Central memory CD8-positive, alpha-beta T cell (primary cell): ENCODE data around the gene ACSL3.

Experiments
- ATAC-seq: fragments of 150-1000 bp; cut with Tn5 transposase; replicated peaks from 2 replicates; pipeline ENCODE4 v1.10.0; 2022; ENCODE audit warnings: mild to moderate bottlenecking, moderate FRiP score, moderate number of reproducible peaks; ENCODE audit not compliant: poor library complexity, severe bottlenecking; ENCODE audit errors: extremely low read depth
- DNase-seq, 2 donors: peaks; one replicate each; pipeline ENCODE4 v3.0.0; 2021; ENCODE audit warnings: low spot score in 2 of 2
- H3K27ac Mint-ChIP-seq: one replicate; pipeline ENCODE4 v1.8.0; 2022; ENCODE audit warnings: low read depth, mild to moderate bottlenecking, moderate library complexity, mixed read lengths
- H3K27me3 Mint-ChIP-seq: one replicate; pipeline ENCODE4 v1.8.0; 2022; ENCODE audit warnings: mixed read lengths
- H3K36me3 Mint-ChIP-seq: one replicate; pipeline ENCODE4 v1.8.0; 2022; ENCODE audit warnings: mild to moderate bottlenecking, moderate library complexity, mixed read lengths; ENCODE audit not compliant: insufficient read depth
- H3K4me1 Mint-ChIP-seq: one replicate; pipeline ENCODE4 v1.8.0; 2022; ENCODE audit warnings: mixed read lengths
- H3K4me3 Mint-ChIP-seq: one replicate; pipeline ENCODE4 v1.8.0; 2022; ENCODE audit warnings: mild to moderate bottlenecking, moderate library complexity, mixed read lengths
- H3K9me3 Mint-ChIP-seq: one replicate; pipeline ENCODE4 v1.8.0; 2022; ENCODE audit warnings: mixed read lengths

Gene ACSL3

DNA sequence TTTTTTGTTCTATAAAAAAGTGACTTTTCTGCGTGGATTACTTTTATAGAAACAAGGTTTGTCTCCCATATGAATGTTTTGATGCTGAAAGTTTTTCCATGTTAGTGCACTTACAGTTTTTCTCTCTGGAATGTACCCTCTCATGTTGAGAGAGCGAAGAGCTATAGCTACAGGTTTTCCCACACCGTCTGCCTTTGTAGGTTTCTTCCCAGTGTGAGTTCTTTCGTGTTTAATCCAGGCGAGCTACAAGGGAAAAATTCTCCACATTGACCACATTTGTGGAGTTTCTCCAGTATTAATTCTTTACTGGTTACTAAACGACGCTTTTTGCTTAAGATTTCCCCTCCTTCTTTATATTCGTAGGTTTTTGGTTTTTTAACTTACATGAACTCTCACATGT lies 85.1 kb downstream of the ACSL3 start:
- no peak for DNase-seq
- no peak for ATAC-seq
- Mint-ChIP-seq H3K9me3 (no peaks in the 10 kb centered on the region), H3K27ac (no peak overlapping the region), H3K4me1 (no peaks in the 10 kb centered on the region), H3K36me3 (peaks cover 12% of the 10 kb centered on the region), H3K4me3 (no peak overlapping the region), H3K27me3 (no peaks in the 10 kb centered on the region)

GRCh38 chr2:222946700-222947287 lies 86.0 kb downstream of the ACSL3 start:
- DNase-seq (no peak), ATAC-seq (no peak)
- Mint-ChIP-seq H3K9me3 (no peaks in the 10 kb centered on the region), H3K27ac (no peak overlapping the region), H3K4me1 (no peaks in the 10 kb centered on the region), H3K36me3 (peaks cover 5% of the 10 kb centered on the region), H3K4me3 (no peak overlapping the region), H3K27me3 (no peaks in the 10 kb centered on the region)

DNA sequence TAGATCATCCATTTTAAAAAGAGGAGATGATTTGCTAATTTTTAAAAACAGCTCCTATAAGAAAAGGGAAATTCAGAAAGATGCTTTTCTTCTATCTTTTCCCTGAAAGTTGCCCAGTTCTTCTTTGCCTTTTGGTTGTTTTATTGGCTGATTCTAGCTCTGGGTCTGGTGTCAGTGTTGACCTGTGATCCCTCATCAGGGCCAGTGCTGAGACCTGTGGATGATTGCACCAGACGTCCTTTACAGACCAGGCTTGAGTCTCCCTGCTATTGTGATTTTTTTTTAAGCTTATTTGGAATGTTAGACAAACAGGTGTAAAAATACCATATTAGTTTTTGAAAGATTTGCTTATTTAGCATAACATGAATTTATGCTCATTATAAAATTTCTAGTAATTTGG lies 88.2 kb downstream of the ACSL3 start:
- Mint-ChIP-seq H3K9me3 (no peaks in the 10 kb centered on the region), H3K36me3 (peaks cover 4% of the 10 kb centered on the region), H3K27me3 (peaks cover 11% of the 10 kb centered on the region), H3K4me1 (no peaks in the 10 kb centered on the region), H3K4me3 (no peak overlapping the region), H3K27ac (no peak overlapping the region)
- ATAC-seq (no peak), DNase-seq (no peak)

- H3K4me3 Mint-ChIP-seq: no peak overlapping the region
These were observed 89.0 kb downstream of the ACSL3 start for GRCh38 chr2:222949690-222950323.

GRCh38 chr2:222950638-222951285 lies 89.9 kb downstream of the ACSL3 start:
- no peak for DNase-seq

More at GRCh38 chr2:222949690-222950323, 89.0 kb downstream of the ACSL3 start:
- Mint-ChIP-seq H3K9me3 (no peaks in the 10 kb centered on the region), H3K4me1 (no peaks in the 10 kb centered on the region), H3K27ac (no peak overlapping the region), H3K27me3 (peaks cover 19% of the 10 kb centered on the region), H3K36me3 (peaks cover 3% of the 10 kb centered on the region)
- DNase-seq (no peak), ATAC-seq (no peak)

GRCh38 chr2:222952204-222952603 lies 91.4 kb downstream of the ACSL3 start:
- Mint-ChIP-seq H3K27ac (no peak overlapping the region), H3K9me3 (no peaks in the 10 kb centered on the region), H3K36me3 (peaks cover 2% of the 10 kb centered on the region), H3K27me3 (peaks cover 20% of the 10 kb centered on the region), H3K4me3 (no peak overlapping the region), H3K4me1 (no peaks in the 10 kb centered on the region)
- ATAC-seq (no peak), DNase-seq (no peak)

More at GRCh38 chr2:222950638-222951285, 89.9 kb downstream of the ACSL3 start:
- no peak for ATAC-seq
- Mint-ChIP-seq H3K4me3 (no peak overlapping the region), H3K27me3 (peaks cover 20% of the 10 kb centered on the region), H3K36me3 (peaks cover 2% of the 10 kb centered on the region), H3K27ac (no peak overlapping the region), H3K9me3 (no peaks in the 10 kb centered on the region), H3K4me1 (no peaks in the 10 kb centered on the region)

GRCh38 chr2:222955008-222955407 lies 94.2 kb downstream of the ACSL3 start:
- Mint-ChIP-seq H3K4me3 (no peak overlapping the region), H3K9me3 (no peaks in the 10 kb centered on the region), H3K27ac (no peak overlapping the region), H3K4me1 (no peaks in the 10 kb centered on the region), H3K36me3 (no peaks in the 10 kb centered on the region), H3K27me3 (peaks cover 35% of the 10 kb centered on the region)
- ATAC-seq (no peak), DNase-seq (no peak)

DNA sequence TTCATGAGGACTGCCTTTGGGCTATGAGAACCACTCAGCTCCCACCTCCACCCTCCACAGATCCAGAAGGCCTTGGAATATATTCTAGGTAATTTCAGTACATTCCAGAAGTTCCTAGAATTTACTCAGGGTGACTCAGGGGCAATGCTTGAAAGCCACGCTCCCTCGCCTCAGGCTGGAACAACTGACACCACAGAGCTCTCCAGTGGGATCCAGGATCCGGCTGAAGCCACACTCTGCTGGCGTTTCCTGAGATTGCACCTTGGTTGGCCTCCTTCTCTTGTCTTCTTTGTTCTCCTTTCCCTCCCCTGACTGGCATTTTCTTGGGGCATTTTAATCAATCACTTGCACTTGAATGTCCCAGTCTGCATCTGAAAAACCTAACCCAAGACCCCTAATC lies 98.5 kb downstream of the ACSL3 start:
- H3K4me1 Mint-ChIP-seq: no peaks in the 10 kb centered on the region
- H3K9me3 Mint-ChIP-seq: no peaks in the 10 kb centered on the region
- DNase-seq: no peak

DNA sequence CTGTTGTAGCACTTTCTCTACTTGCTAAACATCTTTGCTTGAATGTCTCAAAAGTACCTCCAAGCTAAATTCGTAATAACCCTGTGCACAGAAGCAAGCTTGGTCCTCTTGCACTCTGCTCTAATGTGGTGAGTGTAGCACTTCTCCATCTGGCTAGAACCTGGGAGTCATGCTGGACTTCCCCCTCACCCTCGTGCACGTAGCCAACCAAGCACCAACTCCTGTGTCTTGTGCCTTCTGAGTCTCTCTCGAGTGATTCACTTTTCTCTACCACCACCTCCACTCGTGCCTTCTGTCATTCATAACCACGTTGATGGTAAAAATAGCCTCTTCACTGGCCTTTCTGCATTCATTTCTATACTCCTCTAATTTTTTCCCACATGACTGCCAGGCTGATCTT lies 99.3 kb downstream of the ACSL3 start:
- Mint-ChIP-seq H3K27ac (no peak overlapping the region), H3K9me3 (no peaks in the 10 kb centered on the region), H3K4me1 (no peaks in the 10 kb centered on the region), H3K36me3 (no peaks in the 10 kb centered on the region), H3K4me3 (no peak overlapping the region), H3K27me3 (peaks cover 46% of the 10 kb centered on the region)
- ATAC-seq (no peak), DNase-seq (no peak)

More for the DNA sequence above, 98.5 kb downstream of the ACSL3 start:
- no peak overlapping the region for H3K27ac Mint-ChIP-seq
- H3K4me3 Mint-ChIP-seq: no peak overlapping the region
- ATAC-seq: no peak
- H3K27me3 Mint-ChIP-seq: peaks cover 52% of the 10 kb centered on the region
- no peaks in the 10 kb centered on the region for H3K36me3 Mint-ChIP-seq

GRCh38 chr2:222963641-222964040 lies 102.8 kb downstream of the ACSL3 start:
- peaks cover 55% of the 10 kb centered on the region for H3K27me3 Mint-ChIP-seq
- DNase-seq (no peak), ATAC-seq (no peak)
- no peak overlapping the region for H3K27ac Mint-ChIP-seq
- no peaks in the 10 kb centered on the region for H3K4me1 Mint-ChIP-seq
- H3K4me3 Mint-ChIP-seq: no peak overlapping the region
- no peaks in the 10 kb centered on the region for H3K36me3 Mint-ChIP-seq
- H3K9me3 Mint-ChIP-seq: no peaks in the 10 kb centered on the region

DNA sequence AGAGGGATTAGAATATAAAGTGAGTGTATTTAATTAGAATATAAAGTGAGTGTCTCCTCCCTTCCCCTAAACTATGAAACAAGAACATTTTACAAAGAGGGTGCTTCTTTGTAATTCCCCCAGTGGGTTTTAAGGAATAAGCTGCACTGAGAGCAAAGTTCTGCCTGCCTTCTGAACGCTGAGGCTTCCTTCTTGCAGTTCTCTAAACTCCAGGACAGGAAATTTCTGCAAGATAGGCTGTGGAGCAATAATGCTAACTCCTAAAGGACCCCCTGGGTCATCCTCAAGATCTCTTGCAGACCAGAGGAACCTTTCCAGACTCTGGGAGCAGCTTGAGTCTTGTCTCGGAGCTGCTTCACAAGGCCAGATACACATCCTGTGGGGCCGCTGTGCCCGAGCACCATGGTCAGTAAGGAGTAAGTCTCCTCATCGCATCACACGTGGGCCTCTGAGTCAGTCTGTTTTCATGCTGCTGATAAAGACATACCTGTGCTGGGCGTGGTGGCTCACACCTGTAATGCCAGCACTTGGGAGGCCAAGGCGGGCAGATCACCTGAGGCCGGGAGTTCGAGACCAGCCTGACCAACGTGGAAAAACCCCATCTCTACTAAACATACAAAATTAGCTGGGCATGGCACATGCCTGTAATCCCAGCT lies 103.7 kb downstream of the ACSL3 start:
- ATAC-seq (no peak), DNase-seq (no peak)
- no peaks in the 10 kb centered on the region for H3K9me3 Mint-ChIP-seq
- H3K36me3 Mint-ChIP-seq: no peaks in the 10 kb centered on the region
- no peaks in the 10 kb centered on the region for H3K4me1 Mint-ChIP-seq
- peaks cover 46% of the 10 kb centered on the region for H3K27me3 Mint-ChIP-seq
- H3K4me3 Mint-ChIP-seq: no peak overlapping the region
- no peak overlapping the region for H3K27ac Mint-ChIP-seq

- Mint-ChIP-seq H3K36me3 (no peaks in the 10 kb centered on the region), H3K9me3 (no peaks in the 10 kb centered on the region), H3K27ac (no peak overlapping the region), H3K27me3 (peaks cover 36% of the 10 kb centered on the region), H3K4me3 (no peak overlapping the region), H3K4me1 (no peaks in the 10 kb centered on the region)
- ATAC-seq (no peak), DNase-seq (no peak)
These were observed 104.7 kb downstream of the ACSL3 start for GRCh38 chr2:222965555-222965954.
